Keratinocyte (primary cell): ENCODE results near the gene POLD3.

Experiments
- EZH2 ChIP-seq: IDR thresholded peaks from one replicate; pipeline ENCODE4 v1.6.1; 2012; ENCODE audit warnings: inconsistent platforms, mild to moderate bottlenecking, low read length, moderate library complexity
- TF ChIP-seq, protein P1 (sequence below), 3 experiments: IDR thresholded peaks in 1 of 3; conservative IDR thresholded peaks in 1 of 3; optimal IDR thresholded peaks in 1 of 3; 2 replicates in 2 of 3; 3 replicates in 1 of 3; pipeline versions ENCODE3 to v1.5.1; 2011; ENCODE audit warnings: low read length in 3 of 3, mild to moderate bottlenecking in 3 of 3, moderate library complexity in 2 of 3, control low read depth in 1 of 3, inconsistent platforms in 1 of 3; ENCODE audit not compliant: insufficient read depth in 2 of 3; ENCODE audit errors: extremely low read depth in 1 of 3

DNA sequence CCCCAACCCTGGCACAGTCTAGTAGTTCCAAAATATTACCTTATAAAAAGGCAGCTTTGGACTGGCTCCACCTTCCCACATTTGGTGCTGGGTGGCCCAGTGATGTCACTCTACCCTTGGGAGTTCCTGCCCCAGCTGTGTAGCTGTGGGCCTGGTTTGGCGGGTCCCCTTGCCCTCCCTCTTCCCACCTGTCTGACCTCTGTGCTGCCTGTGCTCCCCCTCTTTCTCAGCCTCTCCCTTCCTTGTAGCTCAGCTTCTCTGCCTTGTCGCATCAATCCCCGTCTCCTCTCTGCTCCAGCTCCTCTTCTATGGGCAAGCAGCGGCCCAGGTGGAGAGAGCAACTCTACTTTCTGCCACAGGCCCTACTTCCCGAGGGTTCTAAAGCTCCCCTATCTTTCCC, 84.2 kb downstream of the POLD3 start:
- TF ChIP-seq, protein P1, sequence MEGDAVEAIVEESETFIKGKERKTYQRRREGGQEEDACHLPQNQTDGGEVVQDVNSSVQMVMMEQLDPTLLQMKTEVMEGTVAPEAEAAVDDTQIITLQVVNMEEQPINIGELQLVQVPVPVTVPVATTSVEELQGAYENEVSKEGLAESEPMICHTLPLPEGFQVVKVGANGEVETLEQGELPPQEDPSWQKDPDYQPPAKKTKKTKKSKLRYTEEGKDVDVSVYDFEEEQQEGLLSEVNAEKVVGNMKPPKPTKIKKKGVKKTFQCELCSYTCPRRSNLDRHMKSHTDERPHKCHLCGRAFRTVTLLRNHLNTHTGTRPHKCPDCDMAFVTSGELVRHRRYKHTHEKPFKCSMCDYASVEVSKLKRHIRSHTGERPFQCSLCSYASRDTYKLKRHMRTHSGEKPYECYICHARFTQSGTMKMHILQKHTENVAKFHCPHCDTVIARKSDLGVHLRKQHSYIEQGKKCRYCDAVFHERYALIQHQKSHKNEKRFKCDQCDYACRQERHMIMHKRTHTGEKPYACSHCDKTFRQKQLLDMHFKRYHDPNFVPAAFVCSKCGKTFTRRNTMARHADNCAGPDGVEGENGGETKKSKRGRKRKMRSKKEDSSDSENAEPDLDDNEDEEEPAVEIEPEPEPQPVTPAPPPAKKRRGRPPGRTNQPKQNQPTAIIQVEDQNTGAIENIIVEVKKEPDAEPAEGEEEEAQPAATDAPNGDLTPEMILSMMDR (optimal IDR thresholded peaks at IDR 0.05 in 1 of 3, IDR thresholded peaks at IDR 0.05 in 1 of 3, conservative IDR thresholded peaks at IDR 0.05 in 1 of 3; ENCODE audit: extremely low read depth in 1 of 3, insufficient read depth in 2 of 3, low read length in 3 of 3), result no peak
- no peak for TF ChIP-seq EZH2
